ENCODE data around the gene GSG1L2.

Gene GSG1L2

DNA sequence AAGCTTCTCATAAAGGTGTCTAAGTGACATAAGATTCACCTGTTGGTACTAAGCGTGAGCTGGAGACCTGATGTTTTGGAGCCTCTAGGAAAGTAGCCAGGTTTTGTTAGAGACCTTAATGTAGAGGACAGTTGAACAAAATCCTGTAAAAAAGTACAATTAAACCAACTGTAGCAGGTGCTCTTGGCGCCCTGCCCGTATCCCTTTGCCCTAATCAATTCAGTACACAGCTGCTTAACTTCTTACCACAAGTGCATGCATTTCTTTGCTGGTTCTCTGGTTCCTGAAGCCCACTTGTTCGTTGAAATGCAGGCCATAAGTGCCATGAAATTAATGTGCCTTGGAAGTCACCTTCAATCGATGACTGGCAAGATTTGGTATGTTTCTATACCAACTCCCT is 28.3 kb upstream of the GSG1L2 start:
- Histone ChIP-seq H3K9me3 (ENCODE audit: low read length) (no peaks in the 10 kb centered on the region), H3K79me2 (ENCODE audit: insufficient read depth, low read length) (no peaks in the 10 kb centered on the region), H3K36me3 (ENCODE audit: insufficient read depth, low read length) (no peaks in the 10 kb centered on the region), H3F3A (ENCODE audit: insufficient read depth, low read length) (no peaks in the 10 kb centered on the region), H4K20me1 (ENCODE audit: insufficient read depth, low read length) (no peaks in the 10 kb centered on the region), H3K27ac (ENCODE audit: low read depth, low read length, poor library complexity, severe bottlenecking) (no peak overlapping the region), H3K4me3 (ENCODE audit: low read depth, low read length, poor library complexity, severe bottlenecking) (no peak overlapping the region), H2AFZ (ENCODE audit: low read length) (no peak overlapping the region), H3K9me2 (ENCODE audit: low read depth, low read length) (no peaks in the 10 kb centered on the region), H3K4me2 (ENCODE audit: low read length) (no peak overlapping the region), H3K9ac (ENCODE audit: low read length) (no peak overlapping the region), H3K27me3 (ENCODE audit: insufficient read depth, low read length) (no peaks in the 10 kb centered on the region), H3K4me1 (ENCODE audit: insufficient read depth, low read length, severe bottlenecking) (no peaks in the 10 kb centered on the region)
- TF ChIP-seq, protein P1, sequence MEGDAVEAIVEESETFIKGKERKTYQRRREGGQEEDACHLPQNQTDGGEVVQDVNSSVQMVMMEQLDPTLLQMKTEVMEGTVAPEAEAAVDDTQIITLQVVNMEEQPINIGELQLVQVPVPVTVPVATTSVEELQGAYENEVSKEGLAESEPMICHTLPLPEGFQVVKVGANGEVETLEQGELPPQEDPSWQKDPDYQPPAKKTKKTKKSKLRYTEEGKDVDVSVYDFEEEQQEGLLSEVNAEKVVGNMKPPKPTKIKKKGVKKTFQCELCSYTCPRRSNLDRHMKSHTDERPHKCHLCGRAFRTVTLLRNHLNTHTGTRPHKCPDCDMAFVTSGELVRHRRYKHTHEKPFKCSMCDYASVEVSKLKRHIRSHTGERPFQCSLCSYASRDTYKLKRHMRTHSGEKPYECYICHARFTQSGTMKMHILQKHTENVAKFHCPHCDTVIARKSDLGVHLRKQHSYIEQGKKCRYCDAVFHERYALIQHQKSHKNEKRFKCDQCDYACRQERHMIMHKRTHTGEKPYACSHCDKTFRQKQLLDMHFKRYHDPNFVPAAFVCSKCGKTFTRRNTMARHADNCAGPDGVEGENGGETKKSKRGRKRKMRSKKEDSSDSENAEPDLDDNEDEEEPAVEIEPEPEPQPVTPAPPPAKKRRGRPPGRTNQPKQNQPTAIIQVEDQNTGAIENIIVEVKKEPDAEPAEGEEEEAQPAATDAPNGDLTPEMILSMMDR (IDR thresholded peaks at IDR 0.05; ENCODE audit: low read length): no peak
- no peak for TF ChIP-seq EZH2 (IDR thresholded peaks at IDR 0.05; ENCODE audit: borderline replicate concordance, low read length)

DNA sequence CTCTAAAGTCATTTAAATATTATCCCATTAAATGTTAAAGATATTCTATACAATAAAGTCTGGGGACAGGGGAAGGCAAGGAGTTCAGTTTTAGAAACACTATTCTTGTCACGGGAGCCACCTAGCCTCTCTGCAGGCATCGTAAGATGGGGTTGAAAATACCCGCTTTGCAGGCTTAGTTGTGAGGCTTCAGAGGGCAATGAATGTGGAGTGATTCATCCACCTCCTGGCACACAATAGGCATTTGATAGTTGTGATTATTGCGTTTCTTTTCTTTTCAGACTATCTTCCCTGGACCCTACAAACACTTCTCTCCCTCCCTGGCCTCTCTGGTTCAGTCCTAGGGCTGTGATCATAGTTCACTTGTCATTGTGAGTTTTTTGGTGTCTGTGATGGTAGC is 23.4 kb upstream of the GSG1L2 start:
- H3K27me3 ChIP-seq (ENCODE audit: insufficient read depth, low read length): no peaks in the 10 kb centered on the region
- H3K27ac ChIP-seq (ENCODE audit: low read depth, low read length, poor library complexity, severe bottlenecking): no peak overlapping the region
- no peaks in the 10 kb centered on the region for H3K36me3 ChIP-seq (ENCODE audit: insufficient read depth, low read length)
- no peak overlapping the region for H3K4me2 ChIP-seq (ENCODE audit: low read length)
- H3K4me1 ChIP-seq (ENCODE audit: insufficient read depth, low read length, severe bottlenecking): no peaks in the 10 kb centered on the region
- H2AFZ ChIP-seq (ENCODE audit: low read length): no peak overlapping the region
- no peaks in the 10 kb centered on the region for H4K20me1 ChIP-seq (ENCODE audit: insufficient read depth, low read length)
- no peaks in the 10 kb centered on the region for H3K9me2 ChIP-seq (ENCODE audit: low read depth, low read length)
- H3K9ac ChIP-seq (ENCODE audit: low read length): no peak overlapping the region
- no peaks in the 10 kb centered on the region for H3K9me3 ChIP-seq (ENCODE audit: low read length)
- TF ChIP-seq, protein P1 (IDR thresholded peaks at IDR 0.05; ENCODE audit: low read length): no peak
- no peak for TF ChIP-seq EZH2 (IDR thresholded peaks at IDR 0.05; ENCODE audit: borderline replicate concordance, low read length)
- H3K4me3 ChIP-seq (ENCODE audit: low read depth, low read length, poor library complexity, severe bottlenecking): no peak overlapping the region
- H3F3A ChIP-seq (ENCODE audit: insufficient read depth, low read length): no peaks in the 10 kb centered on the region
- H3K79me2 ChIP-seq (ENCODE audit: insufficient read depth, low read length): no peaks in the 10 kb centered on the region

DNA sequence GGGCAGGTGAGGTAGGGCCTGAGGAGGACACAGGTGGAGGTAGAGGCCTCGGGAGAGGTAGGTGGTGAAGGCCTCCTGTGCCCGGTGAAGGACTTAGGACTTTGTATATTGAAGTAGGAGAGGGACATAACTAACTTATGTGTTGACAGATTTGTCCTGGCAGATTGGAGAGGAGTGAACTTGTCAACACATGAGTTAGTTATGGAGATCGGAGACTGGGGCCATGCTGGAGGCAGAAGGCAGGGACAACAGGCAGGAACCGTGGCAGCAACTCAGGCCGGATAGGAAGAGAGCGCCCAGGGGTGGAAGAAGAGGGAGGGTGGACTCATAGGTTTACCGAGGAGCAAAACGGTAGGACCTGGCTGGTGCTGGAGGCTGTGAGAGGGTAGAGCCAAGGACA is 22.3 kb upstream of the GSG1L2 start:
- Histone ChIP-seq H3K36me3 (ENCODE audit: insufficient read depth, low read length) (no peaks in the 10 kb centered on the region), H3K4me2 (ENCODE audit: low read length) (no peak overlapping the region), H3K79me2 (ENCODE audit: insufficient read depth, low read length) (no peaks in the 10 kb centered on the region), H4K20me1 (ENCODE audit: insufficient read depth, low read length) (no peaks in the 10 kb centered on the region), H3K27ac (ENCODE audit: low read depth, low read length, poor library complexity, severe bottlenecking) (no peak overlapping the region), H3F3A (ENCODE audit: insufficient read depth, low read length) (no peaks in the 10 kb centered on the region), H3K9ac (ENCODE audit: low read length) (no peak overlapping the region), H3K9me2 (ENCODE audit: low read depth, low read length) (no peaks in the 10 kb centered on the region), H3K9me3 (ENCODE audit: low read length) (no peaks in the 10 kb centered on the region), H3K4me1 (ENCODE audit: insufficient read depth, low read length, severe bottlenecking) (no peaks in the 10 kb centered on the region), H3K4me3 (ENCODE audit: low read depth, low read length, poor library complexity, severe bottlenecking) (no peak overlapping the region), H3K27me3 (ENCODE audit: insufficient read depth, low read length) (no peaks in the 10 kb centered on the region), H2AFZ (ENCODE audit: low read length) (no peak overlapping the region)
- no peak for TF ChIP-seq EZH2 (IDR thresholded peaks at IDR 0.05; ENCODE audit: borderline replicate concordance, low read length)
- TF ChIP-seq, protein P1 (IDR thresholded peaks at IDR 0.05; ENCODE audit: low read length): no peak
